ELF-1 (cell line): Measurements from ENCODE around the gene AK5.
"Not testable (repeated sequence)": the region's sequence is repeated elsewhere in the genome, so short reads cannot be mapped to it uniquely, and the experiment has no call there.

Source experiments
- DNase-seq: peaks from one replicate; pipeline ENCODE4 v3.0.0-alpha.2; 2016; ENCODE audit warnings: low read depth, low spot score

AK5 gene

GRCh38 chr1:77498918-77499317 lies 217.1 kb downstream of the AK5 start:
- no peak for DNase-seq

- no peak for DNase-seq
These were observed 217.6 kb downstream of the AK5 start for GRCh38 chr1:77499466-77499865.

- DNase-seq: no peak
These were observed 223.2 kb downstream of the AK5 start for GRCh38 chr1:77504986-77505385.

GRCh38 chr1:77506771-77507170 lies 225.0 kb downstream of the AK5 start:
- no peak for DNase-seq

DNA sequence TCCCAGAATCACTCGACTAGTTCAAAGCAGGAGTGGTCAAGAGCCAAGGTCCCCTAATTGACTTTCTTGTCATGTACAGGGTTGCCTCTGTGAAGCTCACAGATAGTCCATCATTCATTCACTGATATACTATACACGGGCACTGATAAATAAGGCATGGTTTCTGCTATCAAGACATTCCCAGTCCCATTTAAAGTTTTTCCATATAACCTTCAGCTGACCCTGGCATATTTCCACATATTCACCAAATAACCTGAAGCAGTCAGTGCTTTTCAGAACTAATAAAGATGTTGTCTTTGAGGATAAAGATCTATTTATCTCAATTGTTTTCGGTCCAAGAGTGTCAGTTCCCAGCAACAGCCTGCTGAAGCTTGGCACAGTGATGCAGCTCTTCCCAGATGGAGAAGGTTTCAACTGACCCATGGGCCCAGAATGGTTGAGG lies 227.3 kb downstream of the AK5 start:
- no peak for DNase-seq

DNA sequence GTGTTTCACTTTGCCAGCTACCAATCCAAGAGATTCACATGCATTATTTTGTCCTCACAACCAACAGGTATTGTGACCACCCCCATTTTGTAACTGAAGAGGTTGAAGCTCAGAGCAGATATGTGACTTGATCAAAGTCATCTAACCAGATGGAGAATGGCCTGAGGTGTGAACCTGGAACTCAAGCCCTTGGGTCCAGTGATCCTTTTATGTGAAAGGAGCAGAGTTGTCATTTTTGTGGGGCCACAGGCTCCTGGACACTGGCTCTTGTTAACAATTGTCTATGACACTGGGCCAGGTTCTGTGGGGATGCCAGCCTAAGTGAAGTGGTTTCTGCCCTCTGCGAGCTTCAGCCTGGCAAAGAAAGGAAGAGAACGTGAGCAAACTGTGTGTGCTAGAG lies 228.1 kb downstream of the AK5 start:
- DNase-seq: no peak

- DNase-seq: no peak
These were observed 229.6 kb downstream of the AK5 start for GRCh38 chr1:77511440-77511840.

GRCh38 chr1:77512650-77513049 lies 230.8 kb downstream of the AK5 start:
- DNase-seq: not testable (repeated sequence)

GRCh38 chr1:77513839-77514763 lies 232.3 kb downstream of the AK5 start:
- peak; percentile 49 for DNase-seq

- DNase-seq: peak; percentile 83
These were observed 233.3 kb downstream of the AK5 start for GRCh38 chr1:77514921-77515776.

DNA sequence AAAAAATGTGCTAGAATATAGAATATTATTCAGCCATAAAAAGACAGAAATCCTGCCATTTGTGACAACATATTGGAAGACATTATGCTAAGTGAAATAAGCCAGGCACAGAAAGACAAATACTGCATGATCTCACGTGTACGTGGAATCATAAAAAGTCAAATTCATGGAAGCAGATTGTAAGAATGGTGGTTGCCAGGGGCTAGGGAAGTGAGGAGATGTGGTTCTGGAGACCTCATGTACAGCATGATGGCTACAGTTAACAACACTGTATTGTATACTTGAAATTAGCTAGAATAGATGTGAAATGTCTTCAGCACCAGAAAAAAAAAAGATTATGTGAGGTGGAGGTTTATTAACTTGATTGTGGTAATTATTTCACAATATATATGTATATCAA lies 234.3 kb downstream of the AK5 start:
- DNase-seq: no peak

DNA sequence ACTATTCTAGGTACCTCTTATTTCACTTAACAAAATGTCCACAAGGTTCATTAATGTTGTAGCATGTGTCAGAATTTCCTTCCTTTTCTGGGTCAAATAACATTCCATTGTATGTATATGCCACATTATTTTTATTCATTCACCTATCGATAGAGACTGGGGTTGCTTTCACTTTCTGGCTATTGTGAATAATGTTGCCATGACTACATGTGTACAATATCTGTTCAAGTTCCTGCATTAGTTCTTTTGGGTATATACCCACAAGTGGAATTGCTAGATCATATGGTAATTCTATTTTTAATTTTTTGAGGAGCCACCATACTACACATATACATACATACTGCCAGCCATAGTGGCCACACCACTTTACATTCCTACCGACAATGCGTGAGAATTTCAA lies 242.2 kb downstream of the AK5 start:
- no peak for DNase-seq

DNA sequence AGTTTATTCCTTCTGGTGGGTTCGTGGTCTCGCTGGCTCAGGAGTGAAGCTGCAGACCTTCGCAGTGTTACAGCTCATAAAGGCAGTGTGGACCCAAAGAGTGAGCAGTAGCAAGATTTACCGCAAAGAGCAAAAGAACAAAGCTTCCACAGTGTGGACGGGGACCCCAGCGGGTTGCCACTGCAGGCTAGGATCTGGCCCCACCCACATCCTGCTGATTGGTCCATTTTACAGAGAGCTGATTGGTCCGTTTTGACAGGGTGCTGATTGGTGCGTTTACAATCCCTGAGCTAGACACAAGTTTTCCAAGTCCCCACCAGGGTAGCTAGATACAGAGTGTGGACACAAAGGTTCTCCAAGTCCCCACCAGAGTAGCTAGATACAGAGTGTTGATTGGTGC lies 249.3 kb downstream of the AK5 start:
- not testable (repeated sequence) for DNase-seq

DNA sequence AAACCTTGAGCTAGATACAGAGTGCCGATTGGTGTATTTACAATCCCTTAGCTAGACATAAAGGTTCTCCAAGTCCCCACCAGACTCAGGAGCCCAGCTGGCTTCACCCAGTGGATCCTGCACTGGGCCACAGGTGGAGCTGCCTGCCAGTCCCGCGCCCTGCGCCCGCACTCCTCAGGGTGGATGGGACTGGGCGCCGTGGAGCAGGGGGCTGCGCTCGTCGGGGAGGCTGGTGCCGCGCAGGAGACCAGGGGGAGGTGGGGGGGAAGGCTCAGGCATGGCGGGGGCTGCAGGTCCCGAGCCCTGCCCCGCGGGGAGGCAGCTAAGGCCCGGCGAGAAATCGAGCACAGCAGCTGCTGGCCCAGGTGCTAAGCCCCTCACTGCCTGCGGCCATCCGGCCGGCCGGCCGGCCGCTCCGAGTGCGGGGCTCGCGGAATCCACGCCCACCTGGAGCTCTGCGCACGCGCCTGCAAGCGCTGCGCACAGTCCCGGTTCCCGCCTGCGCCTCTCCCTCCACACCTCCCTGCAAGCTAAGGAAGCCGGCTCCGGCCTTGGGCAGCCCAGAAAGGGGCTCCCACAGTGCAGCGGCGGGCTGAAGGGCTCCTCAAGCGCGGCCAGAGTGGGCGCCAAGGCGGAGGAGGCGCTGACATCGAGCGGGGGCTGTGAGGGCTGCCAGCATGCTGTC lies 249.9 kb downstream of the AK5 start:
- DNase-seq: peak; percentile 71

- DNase-seq: no peak
These were observed 250.8 kb downstream of the AK5 start for GRCh38 chr1:77532641-77533040.

DNA sequence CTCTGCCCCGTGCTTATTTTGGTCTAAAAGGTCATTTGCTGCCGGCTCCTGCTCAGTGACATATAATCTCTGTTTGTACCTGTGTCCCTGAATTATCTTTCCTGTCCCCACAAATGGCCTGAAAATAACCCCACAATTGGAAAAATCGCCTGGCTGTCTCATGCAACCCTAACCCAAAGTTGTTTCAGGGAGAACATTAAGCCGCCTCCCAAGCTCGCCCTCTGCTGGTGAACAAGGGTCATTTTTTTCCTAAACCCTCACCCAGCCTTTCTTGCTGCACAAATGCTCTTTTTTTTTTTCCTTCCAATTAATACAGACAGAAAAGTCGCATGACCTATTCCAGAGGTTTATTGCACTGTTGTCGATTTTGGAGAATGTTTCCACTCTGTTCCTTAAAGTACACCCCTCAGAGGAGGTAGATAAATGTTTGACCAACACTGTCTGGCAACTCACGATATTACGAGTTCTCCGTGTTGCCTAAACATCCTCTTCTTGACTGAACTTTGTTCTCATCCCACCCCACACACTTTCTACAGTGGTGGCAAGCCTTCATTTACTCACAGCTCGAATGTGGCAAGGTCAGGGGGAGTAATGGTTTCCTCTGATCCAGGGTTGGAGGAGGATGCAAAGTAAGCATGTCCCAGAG lies 252.0 kb downstream of the AK5 start:
- DNase-seq: peak; percentile 56

DNA sequence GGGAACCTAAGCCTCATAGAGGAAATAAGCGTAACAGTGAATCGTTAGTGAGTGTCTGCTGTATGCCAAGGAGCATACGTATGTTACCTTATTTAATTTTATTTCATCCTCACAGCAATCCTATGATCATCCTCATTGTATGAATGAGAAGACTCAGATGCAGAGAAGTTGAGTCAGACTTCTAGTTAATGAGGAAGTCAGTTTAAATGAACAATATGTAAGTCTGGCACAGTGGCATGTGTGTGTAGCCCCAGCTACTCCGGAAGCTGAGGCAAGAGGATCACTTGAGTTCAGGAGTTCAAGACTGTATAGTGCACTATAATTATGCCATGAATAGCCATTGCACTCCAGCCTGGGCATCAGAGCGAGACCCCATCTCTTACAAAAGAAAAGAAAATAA lies 252.6 kb downstream of the AK5 start:
- DNase-seq: no peak

GRCh38 chr1:77536813-77537212 lies 255.0 kb downstream of the AK5 start:
- no peak for DNase-seq

DNA sequence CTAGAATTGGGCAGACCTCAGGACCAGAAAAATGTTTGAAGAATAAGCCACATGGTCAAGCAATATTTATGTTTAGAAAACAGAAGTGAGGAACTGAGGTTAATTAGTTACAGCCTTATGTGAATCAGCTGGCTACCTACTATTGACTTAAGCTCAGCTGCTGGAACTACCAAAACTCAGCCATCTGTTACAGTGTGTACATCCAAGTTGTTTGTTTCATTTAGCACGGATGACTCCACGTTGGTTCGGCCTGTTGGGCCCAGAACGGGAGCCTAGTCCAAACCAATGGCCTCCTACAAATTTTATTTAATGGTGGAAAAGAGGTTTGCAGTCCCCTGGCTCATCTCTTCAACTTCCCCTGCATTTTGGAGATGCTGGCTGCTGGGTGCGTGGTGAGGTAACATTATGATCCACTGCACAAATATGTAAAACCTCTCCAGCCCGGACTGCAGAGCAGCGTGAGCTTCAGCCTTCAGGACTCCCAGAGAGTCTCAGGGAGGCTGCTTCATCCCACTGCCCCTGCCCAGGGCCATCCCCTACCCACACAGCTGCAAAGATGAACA lies 257.2 kb downstream of the AK5 start:
- DNase-seq: no peak

GRCh38 chr1:77539519-77540142 lies 257.8 kb downstream of the AK5 start:
- peak; percentile 28 for DNase-seq
